ENCODE results near the gene TSPEAR.
"Not testable (repeated sequence)": the region's sequence is repeated elsewhere in the genome, so short reads cannot be mapped to it uniquely, and the experiment has no call there.

The TSPEAR gene

GRCh38 chr21:44650973-44651675 is 60.2 kb downstream of the TSPEAR start:
- no peak for DNase-seq (ENCODE audit: low read depth)

GRCh38 chr21:44650265-44650972 is 61.0 kb downstream of the TSPEAR start:
- DNase-seq (ENCODE audit: low read depth): no peak

GRCh38 chr21:44649521-44650100 is 61.8 kb downstream of the TSPEAR start:
- no peak for DNase-seq (ENCODE audit: low read depth)

GRCh38 chr21:44648557-44649311 is 62.6 kb downstream of the TSPEAR start:
- DNase-seq (ENCODE audit: low read depth): no peak

- no peak for DNase-seq (ENCODE audit: low read depth)
These were observed 64.2 kb downstream of the TSPEAR start for GRCh38 chr21:44647222-44647552.

- not testable (repeated sequence) for DNase-seq (ENCODE audit: low read depth)
These were observed 64.8 kb downstream of the TSPEAR start, which contains the start of gene KRTAP10-11 for GRCh38 chr21:44646366-44647221. KRTAP10-11 (plus strand) TSS chr21:44646414; CDS start chr21:44646459, 45 bp downstream.

- DNase-seq (ENCODE audit: low read depth): no peak
These were observed 66.5 kb downstream of the TSPEAR start for GRCh38 chr21:44644878-44645277.

GRCh38 chr21:44643741-44644310 is 67.5 kb downstream of the TSPEAR start:
- DNase-seq (ENCODE audit: low read depth): no peak

GRCh38 chr21:44640761-44641160 is 70.6 kb downstream of the TSPEAR start:
- DNase-seq (ENCODE audit: low read depth): no peak

- no peak for DNase-seq (ENCODE audit: low read depth)
These were observed 72.1 kb downstream of the TSPEAR start for GRCh38 chr21:44639331-44639655.

GRCh38 chr21:44638506-44639330 is 72.7 kb downstream of the TSPEAR start:
- not testable (repeated sequence) for DNase-seq (ENCODE audit: low read depth)

GRCh38 chr21:44637851-44638348 is 73.5 kb downstream of the TSPEAR start:
- not testable (repeated sequence) for DNase-seq (ENCODE audit: low read depth)

- DNase-seq (ENCODE audit: low read depth): no peak
These were observed 74.1 kb downstream of the TSPEAR start, which contains the start of gene KRTAP10-10 for GRCh38 chr21:44637018-44637850. KRTAP10-10 (plus strand) TSS chr21:44637356; CDS start chr21:44637418, 62 bp downstream.

GRCh38 chr21:44636209-44637017 is 75.0 kb downstream of the TSPEAR start:
- no peak for DNase-seq (ENCODE audit: low read depth)

GRCh38 chr21:44632067-44632466 is 79.3 kb downstream of the TSPEAR start:
- DNase-seq (ENCODE audit: low read depth): no peak

GRCh38 chr21:44630440-44630839 is 80.9 kb downstream of the TSPEAR start:
- no peak for DNase-seq (ENCODE audit: low read depth)

GRCh38 chr21:44628707-44629391 is 82.5 kb downstream of the TSPEAR start:
- DNase-seq (ENCODE audit: low read depth): no peak

- DNase-seq (ENCODE audit: low read depth): not testable (repeated sequence)
These were observed 83.5 kb downstream of the TSPEAR start for GRCh38 chr21:44627831-44628233.

All from T-helper 22 cell (primary cell).